PC-3 (cell line): ENCODE results near the gene SUGCT. TPM values are rescaled to one million over a fixed set of nuclear protein-coding genes. Genes with fewer than 3 reads are reported as not detected.
A peak's percentile ranks its signal among the peaks of the same experiment; 100 is the strongest.

Source experiments
- ATAC-seq: fragments of 200-7000 bp; cut with Tn5 transposase; 2 replicates; pipeline ENCODE4 v1.9.1; 2020; ENCODE audit warnings: mild to moderate bottlenecking, moderate library complexity
- BruUV-seq: library from RNA; stranded (reverse); fragments of 400-500 nt; replicated peaks from 2 replicates; lab custom pipeline; 2021; lab: Mats Ljungman, UMichigan
- CTCF ChIA-PET: fragments of 300-600 bp; sonication (Branson Sonifier 250); formaldehyde crosslinking; loops from one replicate; lab custom pipeline; 2022; ENCODE audit warnings: antibody characterized with exemption; lab: Charles Lee
- POLR2A ChIA-PET: fragments of 300-600 bp; sonication (Branson Sonifier 250); formaldehyde crosslinking; loops from one replicate; lab custom pipeline; 2022; ENCODE audit warnings: antibody characterized with exemption; ENCODE audit not compliant: unreplicated experiment; lab: Charles Lee
- DNase-seq: peaks from one replicate; pipeline ENCODE4 v3.0.0-alpha.2; 2015
- H2AFZ ChIP-seq: fragments of 300-600 bp; sonication (generic); 2 replicates; pipeline ENCODE4 v1.6.0; 2016; ENCODE audit warnings: antibody characterized with exemption, low read length
- H3F3A ChIP-seq: fragments of 300-600 bp; sonication (generic); one replicate; pipeline ENCODE4 v1.6.0; 2017; ENCODE audit warnings: antibody characterized with exemption, low read length, control low read depth, mild to moderate bottlenecking; ENCODE audit not compliant: unreplicated experiment
- H3K27ac ChIP-seq: fragments of 300-600 bp; sonication (generic); 2 replicates; pipeline ENCODE4 v1.5.1; 2016; ENCODE audit warnings: mild to moderate bottlenecking, low read length
- H3K27me3 ChIP-seq: fragments of 300-600 bp; sonication (generic); 2 replicates; pipeline ENCODE4 v1.6.1; 2016; ENCODE audit warnings: low read length, mixed read lengths
- H3K36me3 ChIP-seq: fragments of 300-600 bp; sonication (generic); 2 replicates; pipeline ENCODE4 v1.6.1; 2016; ENCODE audit warnings: low read depth, mixed run types, low read length, mixed read lengths
- H3K4me1 ChIP-seq: fragments of 300-600 bp; sonication (generic); 2 replicates; pipeline ENCODE4 v1.5.1; 2016; ENCODE audit warnings: low read length; ENCODE audit not compliant: insufficient read depth
- H3K4me2 ChIP-seq: fragments of 300-600 bp; sonication (generic); 2 replicates; pipeline ENCODE4 v1.6.0; 2016; ENCODE audit warnings: low read length
- H3K4me3 ChIP-seq: fragments of 300-600 bp; sonication (generic); 2 replicates; pipeline ENCODE4 v1.5.1; 2016; ENCODE audit warnings: mild to moderate bottlenecking, low read length, mixed read lengths
- H3K79me2 ChIP-seq: fragments of 300-600 bp; sonication (generic); 2 replicates; pipeline ENCODE4 v1.6.1; 2017; ENCODE audit warnings: low read length, mixed read lengths
- H3K9ac ChIP-seq: fragments of 300-600 bp; sonication (generic); 2 replicates; pipeline ENCODE4 v1.6.0; 2016; ENCODE audit warnings: mild to moderate bottlenecking, low read length
- H3K9me2 ChIP-seq: fragments of 300-600 bp; sonication (generic); replicated peaks from 2 replicates; pipeline ENCODE4 v1.6.1; 2016; ENCODE audit warnings: mixed run types, low read length, mixed read lengths
- H3K9me3 ChIP-seq: fragments of 300-600 bp; sonication (generic); 2 replicates; pipeline ENCODE4 v1.6.1; 2016; ENCODE audit warnings: low read length, mixed read lengths
- H4K20me1 ChIP-seq: fragments of 300-600 bp; sonication (generic); 2 replicates; pipeline ENCODE4 v1.6.1; 2016; ENCODE audit warnings: low read length, mixed read lengths
- CTCF ChIP-seq: fragments of 300-600 bp; sonication (generic); conservative IDR thresholded peaks from 2 replicates; pipeline ENCODE4 v1.5.1; 2017; ENCODE audit warnings: antibody characterized with exemption, low read depth, mild to moderate bottlenecking, low read length
- EZH2 ChIP-seq: fragments of 300-600 bp; sonication (generic); IDR thresholded peaks from one replicate; pipeline ENCODE4 v1.6.1; 2017; ENCODE audit warnings: antibody characterized with exemption, mild to moderate bottlenecking, low read length; ENCODE audit not compliant: unreplicated experiment
- EZH2phosphoT487 ChIP-seq: fragments of 300-600 bp; sonication (generic); IDR thresholded peaks from 2 replicates; pipeline ENCODE4 v1.6.1; 2018; ENCODE audit warnings: mild to moderate bottlenecking, antibody characterized with exemption, low read length, borderline replicate concordance
- intact Hi-C: fragments of 100-400 bp; cut with micrococcal nuclease; formaldehyde crosslinking; loops from 2 replicates; pipeline ENCODE4 v1.9.0; 2023
- total RNA-seq: library from RNA; depleted of rRNA; stranded (reverse); fragments of >200 nt; gene quantifications from 2 replicates; pipeline ENCODE4 v1.2.3, GENCODE V29; 2014

The SUGCT gene
- total RNA-seq, 1 experiment from 2014 or later = 2.9 TPM

GRCh38 chr7:40584667-40585433, 450.0 kb downstream of the SUGCT start:
- no peaks in the 10 kb centered on the region for H3K36me3 ChIP-seq
- H3K9me3 ChIP-seq = no peaks in the 10 kb centered on the region
- no peak overlapping the region for H2AFZ ChIP-seq
- peaks cover 10% of the 10 kb centered on the region for H3K4me1 ChIP-seq
- H3K4me2 ChIP-seq = no peak overlapping the region
- H3K9me2 ChIP-seq = no peaks in the 10 kb centered on the region
- DNase-seq (peak; percentile 67), ATAC-seq (peak; percentile 76)
- no peaks in the 10 kb centered on the region for H3K27me3 ChIP-seq
- intact Hi-C loops = loop anchor here (10.0 kb wide), 1 partner anchor 60 kb away; no protein-coding TSS in a partner anchor
- H3K79me2 ChIP-seq = no peaks in the 10 kb centered on the region
- no peak for TF ChIP-seq EZH2phosphoT487
- no peak overlapping the region for H3K4me3 ChIP-seq
- no TSS peak for BruUV-seq
- H3K9ac ChIP-seq = no peak overlapping the region
- no peaks in the 10 kb centered on the region for H3F3A ChIP-seq
- no peak overlapping the region for H3K27ac ChIP-seq
- no peaks in the 10 kb centered on the region for H4K20me1 ChIP-seq
- POLR2A ChIA-PET = interaction anchor here (0.5 kb wide), 1 partner anchor 30 kb away, joined by 3 read pairs; no protein-coding TSS in a partner anchor
- CTCF ChIA-PET = no interaction called here

- Histone ChIP-seq H3F3A (no peaks in the 10 kb centered on the region), H3K36me3 (no peaks in the 10 kb centered on the region), H3K79me2 (no peaks in the 10 kb centered on the region), H3K4me2 (no peak overlapping the region), H4K20me1 (no peaks in the 10 kb centered on the region), H3K4me3 (no peak overlapping the region), H3K9me2 (no peaks in the 10 kb centered on the region), H2AFZ (no peak overlapping the region), H3K27ac (no peak overlapping the region), H3K9me3 (no peaks in the 10 kb centered on the region), H3K27me3 (no peaks in the 10 kb centered on the region), H3K4me1 (peaks cover 10% of the 10 kb centered on the region), H3K9ac (no peak overlapping the region)
- CTCF ChIA-PET = no interaction called here
- BruUV-seq = no TSS peak
- ATAC-seq (no peak), DNase-seq (peak; percentile 50)
- intact Hi-C loops = loop anchor here (10.0 kb wide), 1 partner anchor 61 kb away; no protein-coding TSS in a partner anchor
- TF ChIP-seq EZH2 = no peak
- no peak for TF ChIP-seq EZH2phosphoT487
- no peak for TF ChIP-seq CTCF
- POLR2A ChIA-PET = no interaction called here
Measured at GRCh38 chr7:40586197-40586596, 451.4 kb downstream of the SUGCT start.

DNA sequence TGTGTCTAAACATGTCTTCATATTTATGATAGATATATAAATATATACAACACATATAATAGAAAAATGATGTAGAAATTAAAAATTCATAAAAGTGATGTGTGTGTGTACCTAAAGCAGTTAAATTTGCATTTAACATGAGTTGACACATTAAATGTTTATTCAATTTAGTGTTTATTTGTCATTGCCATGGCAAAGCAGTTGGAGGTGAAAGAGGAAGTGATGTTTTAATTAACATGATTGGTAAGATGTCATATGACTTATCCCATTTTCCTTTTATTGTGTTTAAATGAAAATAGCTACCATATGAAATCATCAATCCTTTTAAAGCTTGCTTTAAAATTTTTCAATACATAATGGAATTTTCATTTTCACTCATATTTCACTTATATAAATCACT, 452.6 kb downstream of the SUGCT start:
- DNase-seq (no peak), ATAC-seq (no peak)
- H3K4me3 ChIP-seq = no peak overlapping the region
- peaks cover 10% of the 10 kb centered on the region for H3K4me1 ChIP-seq
- no peaks in the 10 kb centered on the region for H3K9me2 ChIP-seq
- H3K4me2 ChIP-seq = no peak overlapping the region
- no peaks in the 10 kb centered on the region for H3K27me3 ChIP-seq
- POLR2A ChIA-PET = no interaction called here
- no peaks in the 10 kb centered on the region for H3K79me2 ChIP-seq
- no peak overlapping the region for H2AFZ ChIP-seq
- TF ChIP-seq CTCF (no peak), EZH2 (no peak), EZH2phosphoT487 (no peak)
- no peaks in the 10 kb centered on the region for H3K9me3 ChIP-seq
- intact Hi-C loops = loop anchor here (10.0 kb wide), 1 partner anchor 63 kb away; no protein-coding TSS in a partner anchor
- H3K36me3 ChIP-seq = no peaks in the 10 kb centered on the region
- no peaks in the 10 kb centered on the region for H4K20me1 ChIP-seq
- CTCF ChIA-PET = no interaction called here
- no peak overlapping the region for H3K9ac ChIP-seq
- no TSS peak for BruUV-seq
- no peaks in the 10 kb centered on the region for H3F3A ChIP-seq
- no peak overlapping the region for H3K27ac ChIP-seq
